B cell (primary cell): ENCODE results near the gene TGFBR3. TPM values are rescaled to one million over a fixed set of nuclear protein-coding genes. Genes with fewer than 3 reads are reported as not detected.

ENCODE experiments used
- ATAC-seq: fragments of 200-7000 bp; cut with Tn5 transposase; one replicate; pipeline ENCODE4 v1.10.0; 2021; ENCODE audit warnings: low read depth, mild to moderate bottlenecking, moderate number of reproducible peaks, moderate library complexity
- CTCF ChIA-PET: fragments of 350-600 bp; sonication (Branson Sonifier 250); formaldehyde crosslinking; loops from one replicate; lab custom pipeline; 2021; ENCODE audit warnings: antibody characterized with exemption, inconsistent platforms; lab: Charles Lee
- POLR2A ChIA-PET: fragments of 350-600 bp; sonication (Branson Sonifier 250); formaldehyde crosslinking; loops from one replicate; lab custom pipeline; 2021; ENCODE audit warnings: antibody characterized with exemption; lab: Charles Lee
- DNase-seq: peaks from one replicate; pipeline ENCODE4 v3.0.0; 2013
- H2AFZ ChIP-seq: 2 replicates; pipeline ENCODE4 v1.6.1; 2012; ENCODE audit warnings: mild to moderate bottlenecking, low read depth, low read length; ENCODE audit not compliant: insufficient read depth, poor library complexity, severe bottlenecking
- H3K27ac ChIP-seq, 2 donors: 1 replicate in 1 of 2; 2 replicates in 1 of 2; pipeline ENCODE4 v1.5.1; 2012 to 2013; ENCODE audit warnings: low read length in 2 of 2, mild to moderate bottlenecking in 2 of 2, moderate library complexity in 1 of 2
- H3K27me3 ChIP-seq, 4 experiments: fragments of 200-600 bp in 1 of 4; sonication (generic) in 1 of 4; replicated peaks in 1 of 4; 1 replicate in 2 of 4; 2 replicates in 2 of 4; pipeline versions ENCODE4 v1.6.1 to v1.7.0; 2013 to 2016; ENCODE audit warnings: low read length in 3 of 4, mild to moderate bottlenecking in 2 of 4, mixed read lengths in 1 of 4, moderate library complexity in 1 of 4; ENCODE audit not compliant: insufficient read depth in 4 of 4, control insufficient read depth in 3 of 4; ENCODE audit errors: control extremely low read depth in 1 of 4
- H3K36me3 ChIP-seq, 2 experiments: replicated peaks in 1 of 2; 1 replicate in 1 of 2; 2 replicates in 1 of 2; pipeline versions ENCODE4 v1.6.1 to v1.7.1; 2013; ENCODE audit warnings: low read length in 1 of 2; ENCODE audit not compliant: insufficient read depth in 2 of 2, control insufficient read depth in 1 of 2; ENCODE audit errors: control extremely low read depth in 1 of 2, extremely low read depth in 1 of 2
- H3K4me1 ChIP-seq, 2 donors: fragments of 200-600 bp in 1 of 2; sonication (generic) in 1 of 2; 1 replicate in 1 of 2; 2 replicates in 1 of 2; pipeline versions ENCODE4 v1.5.1 to v1.6.1; 2013 to 2017; ENCODE audit warnings: low read length in 2 of 2; ENCODE audit not compliant: control insufficient read depth in 2 of 2, insufficient read depth in 2 of 2
- H3K4me2 ChIP-seq: replicated peaks from 2 replicates; pipeline ENCODE3; 2012; ENCODE audit warnings: mild to moderate bottlenecking, low read depth, low read length; ENCODE audit not compliant: poor library complexity, severe bottlenecking
- H3K4me3 ChIP-seq, 5 experiments: fragments of 200-600 bp in 1 of 5; sonication (generic) in 1 of 5; 1 replicate in 3 of 5; 2 replicates in 2 of 5; pipeline versions ENCODE4 v1.5.1 to v1.7.0; 2011 to 2016; ENCODE audit warnings: low read length in 4 of 5, mild to moderate bottlenecking in 4 of 5, low read depth in 2 of 5, control low read depth in 1 of 5, moderate library complexity in 1 of 5; ENCODE audit not compliant: insufficient read depth in 1 of 5; ENCODE audit errors: control extremely low read depth in 1 of 5, extremely low read depth in 1 of 5
- H3K79me2 ChIP-seq: fragments of 200-600 bp; sonication (generic); one replicate; pipeline ENCODE4 v1.6.0; 2016; ENCODE audit warnings: low read length; ENCODE audit not compliant: control insufficient read depth, insufficient read depth
- H3K9ac ChIP-seq: fragments of 200-600 bp; sonication (generic); 2 replicates; pipeline ENCODE4 v1.6.1; 2017; ENCODE audit warnings: mild to moderate bottlenecking, low read length, moderate library complexity
- H3K9me3 ChIP-seq, 3 donors: one replicate each; pipeline versions ENCODE4 v1.6.1 to v1.7.1; 2013; ENCODE audit warnings: low read length in 2 of 3; ENCODE audit not compliant: control insufficient read depth in 2 of 3, insufficient read depth in 1 of 3; ENCODE audit errors: control extremely low read depth in 1 of 3
- H4K20me1 ChIP-seq: 2 replicates; pipeline ENCODE4 v1.6.0; 2012; ENCODE audit warnings: mild to moderate bottlenecking, low read length; ENCODE audit not compliant: insufficient read depth, control insufficient read depth, poor library complexity, severe bottlenecking
- H3K27ac Mint-ChIP-seq: one replicate; pipeline ENCODE4 v1.8.0; 2021; ENCODE audit warnings: mixed read lengths
- H3K27me3 Mint-ChIP-seq: one replicate; pipeline ENCODE4 v1.8.0; 2021; ENCODE audit warnings: mixed read lengths
- H3K4me1 Mint-ChIP-seq: one replicate; pipeline ENCODE4 v1.8.0; 2021; ENCODE audit warnings: mixed read lengths
- H3K4me3 Mint-ChIP-seq: one replicate; pipeline ENCODE4 v1.8.0; 2021; ENCODE audit warnings: mixed read lengths
- H3K9me3 Mint-ChIP-seq: one replicate; pipeline ENCODE4 v1.8.0; 2022; ENCODE audit warnings: mixed read lengths; ENCODE audit not compliant: insufficient read depth
- EZH2 ChIP-seq: IDR thresholded peaks from 2 replicates; pipeline ENCODE4 v1.6.1; 2012; ENCODE audit warnings: borderline replicate concordance, low read depth, mild to moderate bottlenecking, moderate library complexity, low read length; ENCODE audit not compliant: insufficient read depth, poor library complexity, severe bottlenecking
- WGBS: methylation state at CpG from one replicate; pipeline ENCODE4 v1.1.5; 2013; ENCODE audit warnings: missing lambda C conversion rate; ENCODE audit not compliant: insufficient coverage; 5-methylcytosine and 5-hydroxymethylcytosine counted together
- intact Hi-C: fragments of 100-400 bp; cut with micrococcal nuclease; formaldehyde crosslinking; loops from one replicate; pipeline ENCODE4 v1.10.0; 2022
- polyA plus RNA-seq: library from polyadenylated mRNA; depleted of rRNA; stranded (reverse); fragments of >200 nt; gene quantifications from 2 replicates; pipeline ENCODE4 v1.2.3, GENCODE V29; 2012
- total RNA-seq, 2 donors: library from RNA; stranded (reverse); fragments of 120-200 nt in 1 of 2; gene quantifications; 1 replicate in 1 of 2; 2 replicates in 1 of 2; pipeline versions ENCODE4 v1.2.3 to v1.2.4, GENCODE V29; 2013 to 2022
- TF ChIP-seq, protein P1 (sequence below): fragments of 200-600 bp; IDR thresholded peaks from one replicate; pipeline ENCODE4 v1.8.0; 2022; ENCODE audit warnings: antibody characterized with exemption, mild to moderate bottlenecking

Gene TGFBR3
- total and polyA plus RNA-seq, 2 donors (not counting 1 experiment from before 2014, with no cell fraction given) = 0.10 to 0.12 TPM

DNA sequence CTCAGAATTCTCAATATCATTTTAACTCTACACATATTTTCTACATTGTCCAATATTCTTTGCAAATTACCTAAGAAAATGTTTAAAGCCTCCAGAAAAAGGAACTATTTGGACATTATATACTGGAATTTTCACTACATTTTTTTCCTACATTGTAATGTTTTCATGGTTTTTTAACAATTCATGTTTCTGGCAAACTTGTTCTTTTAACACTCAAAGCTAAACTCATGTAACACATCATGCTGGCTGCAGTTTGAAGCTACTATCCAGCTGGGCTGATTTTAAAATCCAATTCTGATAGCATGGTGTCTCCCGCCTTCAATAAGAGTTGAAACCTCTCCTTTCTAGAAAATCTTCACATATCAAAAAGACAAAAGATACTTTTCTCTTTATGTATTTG is 52.0 kb downstream of the TGFBR3 start:
- no peak overlapping the region for H3K4me3 ChIP-seq
- H3K27ac ChIP-seq = no peak overlapping the region
- no peak for ATAC-seq
- H3K27me3 Mint-ChIP-seq = peaks cover 4% of the 10 kb centered on the region
- ChIA-PET POLR2A (no interaction called here), CTCF (no interaction called here)
- no peak overlapping the region for H3K27ac Mint-ChIP-seq
- H2AFZ ChIP-seq = no peak overlapping the region
- H3K4me2 ChIP-seq = no peak overlapping the region
- intact Hi-C loops = no loop called here
- no peaks in the 10 kb centered on the region for H4K20me1 ChIP-seq
- H3K9me3 ChIP-seq = no peaks in the 10 kb centered on the region
- no CpG with 5 or more reads among the region's 1 CpG for WGBS
- H3K27me3 ChIP-seq = no peaks in the 10 kb centered on the region
- H3K4me1 Mint-ChIP-seq = no peaks in the 10 kb centered on the region
- no peaks in the 10 kb centered on the region for H3K9me3 Mint-ChIP-seq
- H3K4me1 ChIP-seq = no peaks in the 10 kb centered on the region
- no peak overlapping the region for H3K9ac ChIP-seq
- no peaks in the 10 kb centered on the region for H3K36me3 ChIP-seq
- DNase-seq = no peak
- no peaks in the 10 kb centered on the region for H3K79me2 ChIP-seq
- no peak for TF ChIP-seq EZH2
- TF ChIP-seq, protein P1, sequence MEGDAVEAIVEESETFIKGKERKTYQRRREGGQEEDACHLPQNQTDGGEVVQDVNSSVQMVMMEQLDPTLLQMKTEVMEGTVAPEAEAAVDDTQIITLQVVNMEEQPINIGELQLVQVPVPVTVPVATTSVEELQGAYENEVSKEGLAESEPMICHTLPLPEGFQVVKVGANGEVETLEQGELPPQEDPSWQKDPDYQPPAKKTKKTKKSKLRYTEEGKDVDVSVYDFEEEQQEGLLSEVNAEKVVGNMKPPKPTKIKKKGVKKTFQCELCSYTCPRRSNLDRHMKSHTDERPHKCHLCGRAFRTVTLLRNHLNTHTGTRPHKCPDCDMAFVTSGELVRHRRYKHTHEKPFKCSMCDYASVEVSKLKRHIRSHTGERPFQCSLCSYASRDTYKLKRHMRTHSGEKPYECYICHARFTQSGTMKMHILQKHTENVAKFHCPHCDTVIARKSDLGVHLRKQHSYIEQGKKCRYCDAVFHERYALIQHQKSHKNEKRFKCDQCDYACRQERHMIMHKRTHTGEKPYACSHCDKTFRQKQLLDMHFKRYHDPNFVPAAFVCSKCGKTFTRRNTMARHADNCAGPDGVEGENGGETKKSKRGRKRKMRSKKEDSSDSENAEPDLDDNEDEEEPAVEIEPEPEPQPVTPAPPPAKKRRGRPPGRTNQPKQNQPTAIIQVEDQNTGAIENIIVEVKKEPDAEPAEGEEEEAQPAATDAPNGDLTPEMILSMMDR = no peak
- no peak overlapping the region for H3K4me3 Mint-ChIP-seq

DNA sequence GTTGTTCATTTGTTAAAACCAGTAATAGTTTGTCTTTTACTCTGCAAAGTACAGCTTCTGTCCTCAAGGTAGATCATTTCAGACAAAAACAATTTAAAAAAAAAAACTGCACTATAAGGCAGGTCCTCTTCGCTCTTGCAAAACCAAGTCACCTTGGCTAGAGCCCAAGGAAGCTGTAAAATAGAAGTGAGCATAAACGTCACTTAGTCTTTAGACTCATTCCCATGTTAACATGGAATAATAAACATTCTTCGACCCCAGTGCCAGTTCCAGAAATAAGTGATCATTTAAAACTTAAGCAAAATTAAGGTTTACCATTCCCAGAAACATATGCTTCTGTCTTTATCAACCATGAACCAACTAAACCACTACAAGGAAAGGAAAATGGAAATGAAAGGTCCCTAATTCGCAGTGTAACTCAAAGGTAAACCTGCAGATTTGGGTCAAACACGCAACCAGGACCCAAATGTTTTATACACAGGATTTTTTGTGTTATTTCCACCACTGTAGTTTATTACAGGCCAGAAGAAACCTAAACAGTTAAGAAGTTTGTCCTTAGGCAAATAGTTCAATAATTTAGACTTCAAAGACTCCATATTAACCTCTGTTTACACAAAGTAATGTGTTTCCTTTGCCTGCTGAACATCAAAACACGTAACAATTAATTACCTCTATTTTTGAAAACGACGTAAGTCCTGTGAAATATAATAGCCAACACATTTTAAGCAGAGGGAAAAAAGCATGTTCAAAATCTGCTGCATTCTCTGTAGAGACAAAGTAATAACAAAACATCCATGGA is 54.6 kb downstream of the TGFBR3 start:
- ATAC-seq (no peak), DNase-seq (no peak)
- Mint-ChIP-seq H3K4me1 (no peaks in the 10 kb centered on the region), H3K27ac (no peak overlapping the region), H3K4me3 (no peak overlapping the region), H3K27me3 (peaks cover 4% of the 10 kb centered on the region), H3K9me3 (no peaks in the 10 kb centered on the region)
- no peak overlapping the region for H2AFZ ChIP-seq
- no peaks in the 10 kb centered on the region for H3K4me1 ChIP-seq
- H3K4me2 ChIP-seq = no peak overlapping the region
- no peaks in the 10 kb centered on the region for H4K20me1 ChIP-seq
- no peak overlapping the region for H3K27ac ChIP-seq
- 100% methylated on average over 2 of the region's 8 CpGs for WGBS
- CTCF ChIA-PET = no interaction called here
- no peak overlapping the region for H3K4me3 ChIP-seq
- H3K9me3 ChIP-seq = no peaks in the 10 kb centered on the region
- no peak overlapping the region for H3K9ac ChIP-seq
- H3K79me2 ChIP-seq = no peaks in the 10 kb centered on the region
- TF ChIP-seq EZH2 = no peak
- TF ChIP-seq, protein P1 = no peak
- intact Hi-C loops = no loop called here
- H3K36me3 ChIP-seq = no peaks in the 10 kb centered on the region
- no peaks in the 10 kb centered on the region for H3K27me3 ChIP-seq
- POLR2A ChIA-PET = no interaction called here
